K562 (cell line): ENCODE data around the gene COL28A1. TPM values are rescaled to one million over a fixed set of nuclear protein-coding genes. Genes with fewer than 3 reads are reported as not detected.

Source experiments
- ARNT ChIP-seq, 2 experiments: fragments of 450-650 bp; IDR thresholded peaks; 2 replicates each; pipeline ENCODE4 v1.6.1; 2016; ENCODE audit warnings: mild to moderate bottlenecking in 1 of 2
- BRF1 ChIP-seq: IDR thresholded peaks from 3 replicates; pipeline ENCODE4 v1.6.1; 2011; ENCODE audit warnings: borderline replicate concordance, mild to moderate bottlenecking; ENCODE audit not compliant: insufficient read length; ENCODE audit errors: extremely low read depth
- CHD1 ChIP-seq: fragments of 200-600 bp; sonication (generic); IDR thresholded peaks from one replicate; pipeline ENCODE4 v1.6.1; 2012; ENCODE audit warnings: mild to moderate bottlenecking, moderate library complexity, low read length, inconsistent platforms
- CREB3L1 ChIP-seq: fragments of 450-650 bp; IDR thresholded peaks from 2 replicates; pipeline ENCODE4 v1.6.1; 2014; ENCODE audit warnings: low read depth, mild to moderate bottlenecking, moderate library complexity, borderline replicate concordance
- DIDO1 ChIP-seq: fragments of 450-650 bp; IDR thresholded peaks from 2 replicates; pipeline ENCODE4 v1.6.1; 2016; ENCODE audit warnings: low read depth, missing biosample characterization, missing genetic modification characterization
- GATAD2B ChIP-seq: fragments of 450-650 bp; IDR thresholded peaks from 2 replicates; pipeline ENCODE4 v1.6.1; 2017; ENCODE audit warnings: mild to moderate bottlenecking, borderline replicate concordance
- HBP1 ChIP-seq: fragments of 450-650 bp; formaldehyde crosslinking; IDR thresholded peaks from 2 replicates; pipeline ENCODE4 v1.4.0; 2022; ENCODE audit warnings: missing genetic modification characterization
- KLF6 ChIP-seq: fragments of 250-450 bp; sonication (Bioruptor Pico); IDR thresholded peaks from 2 replicates; pipeline ENCODE4 v1.4.0; 2020; ENCODE audit warnings: mild to moderate bottlenecking, moderate library complexity, borderline replicate concordance
- NR2C2 ChIP-seq, 2 experiments: fragments of 200-800 bp in 1 of 2; sonication (Bioruptor generic) in 1 of 2; sonication (generic) in 1 of 2; formaldehyde crosslinking in 1 of 2; IDR thresholded peaks; 2 replicates each; pipeline versions ENCODE4 v1.6.1 to v1.8.0; 2016 to 2022; ENCODE audit warnings: mild to moderate bottlenecking in 1 of 2, missing compliant biosample characterization in 1 of 2, missing genetic modification characterization in 1 of 2, missing genetic modification reagents in 1 of 2
- POLR2B ChIP-seq: fragments of 450-650 bp; IDR thresholded peaks from 2 replicates; pipeline ENCODE4 v1.6.1; 2018; ENCODE audit warnings: low read depth; ENCODE audit not compliant: partially characterized antibody
- RBM14 ChIP-seq: fragments of 200-400 bp; formaldehyde crosslinking; IDR thresholded peaks from 2 replicates; pipeline ENCODE4 v1.6.1; 2018; ENCODE audit warnings: low read depth, mild to moderate bottlenecking, low read length, moderate library complexity, borderline replicate concordance; ENCODE audit not compliant: insufficient read depth
- RFX7 ChIP-seq: fragments of 250-450 bp; sonication (Bioruptor Pico); IDR thresholded peaks from 2 replicates; pipeline ENCODE4 v1.5.1; 2021; ENCODE audit warnings: mild to moderate bottlenecking
- SPI1 ChIP-seq: IDR thresholded peaks from 2 replicates; pipeline ENCODE4 v1.6.1; 2011; ENCODE audit warnings: low read depth, low read length, control low read depth, borderline replicate concordance
- SRSF3 ChIP-seq: fragments of 200-400 bp; formaldehyde crosslinking; IDR thresholded peaks from 2 replicates; pipeline ENCODE4 v1.6.1; 2016; ENCODE audit warnings: mild to moderate bottlenecking, low read length, moderate library complexity; ENCODE audit not compliant: insufficient read depth
- TAF7 ChIP-seq: fragments of 450-650 bp; IDR thresholded peaks from 2 replicates; pipeline ENCODE4 v1.6.1; 2016; ENCODE audit warnings: missing genetic modification characterization, missing compliant biosample characterization
- TAL1 ChIP-seq: fragments of 450-650 bp; IDR thresholded peaks from 2 replicates; pipeline ENCODE4 v1.6.1; 2016; ENCODE audit warnings: mild to moderate bottlenecking
- TBP ChIP-seq: optimal IDR thresholded peaks from 2 replicates; pipeline ENCODE3; 2011; ENCODE audit warnings: low read depth, low read length, improper control_type of control experiment
- XRCC4 ChIP-seq: IDR thresholded peaks from one replicate; pipeline ENCODE4 v1.6.1; 2011; ENCODE audit not compliant: insufficient read depth, insufficient read length; ENCODE audit errors: extremely low read depth
- ZFP30 ChIP-seq: fragments of 250-450 bp; sonication (Bioruptor Pico); IDR thresholded peaks from 2 replicates; pipeline ENCODE4 v1.8.0; 2022; ENCODE audit warnings: moderate library complexity, mild to moderate bottlenecking, inconsistent platforms, borderline replicate concordance
- ZNF174 ChIP-seq: fragments of 250-450 bp; sonication (Bioruptor Pico); IDR thresholded peaks from 2 replicates; pipeline ENCODE4 v1.4.0; 2020; ENCODE audit warnings: mild to moderate bottlenecking
- ZNF395 ChIP-seq: fragments of 200-800 bp; sonication (Bioruptor generic); IDR thresholded peaks from 2 replicates; pipeline ENCODE4 v1.6.1; 2017; ENCODE audit warnings: missing genetic modification characterization, missing compliant biosample characterization
- ZNF507 ChIP-seq: conservative IDR thresholded peaks from 2 replicates; pipeline ENCODE4 v1.6.1; 2017; ENCODE audit warnings: missing genetic modification characterization, missing compliant biosample characterization
- ZNF561 ChIP-seq: fragments of 450-650 bp; formaldehyde crosslinking; conservative IDR thresholded peaks from 2 replicates; pipeline ENCODE4 v1.4.0; 2020; ENCODE audit warnings: mild to moderate bottlenecking, moderate library complexity
- ZNF707 ChIP-seq: fragments of 250-450 bp; sonication (Bioruptor Pico); conservative IDR thresholded peaks from 2 replicates; pipeline ENCODE4 v1.8.0; 2022; ENCODE audit warnings: inconsistent platforms, mild to moderate bottlenecking, moderate library complexity
- ZNF77 ChIP-seq: fragments of 250-450 bp; sonication (Bioruptor Pico); IDR thresholded peaks from 2 replicates; pipeline ENCODE4 v1.5.0; 2020
- polyA plus RNA-seq, 8 experiments: library from polyadenylated mRNA; depleted of rRNA in 4 of 8; stranded (reverse) in 5 of 8; unstranded in 3 of 8; fragments of >200 nt; fragmentation: Nextera tagmentation in 2 of 8; fragmentation: Illumina TruSeq in 1 of 8; extraction: Ambion mirVana in 2 of 8; extraction: Trizol in 1 of 8; gene quantifications; 2 replicates each; pipeline versions ENCODE4 v1.2.1 to v1.2.3, GENCODE V29; 2011 to 2014; ENCODE audit warnings: inconsistent platforms in 1 of 8, missing spikeins in 1 of 8
- total RNA-seq, 7 experiments: library from RNA; depleted of rRNA in 6 of 7; stranded (reverse); fragments of >200 nt in 6 of 7; fragmentation: Illumina TruSeq in 2 of 7; extraction: Trizol in 2 of 7; gene quantifications; 2 replicates each; pipeline versions ENCODE4 v1.2.1 to v1.2.3, GENCODE V29; 2011 to 2021; ENCODE audit warnings: low replicate concordance in 1 of 7

COL28A1 gene
- total and polyA plus RNA-seq, 9 of the 15 experiments (the other 6 are each of a cell fraction or from before 2014, with no cell fraction given), result 0.03 to 0.13 (median 0.05) TPM; not detected in 3

- TF ChIP-seq XRCC4, result no peak
- TF ChIP-seq ZFP30 (CRISPR knock-in tag), result no peak
- peak; percentile 76 for TF ChIP-seq NR2C2 (CRISPR knock-in tag; IDR thresholded peaks at IDR 0.05)
- TF ChIP-seq NR2C2 (tag; IDR thresholded peaks at IDR 0.05), result peak; percentile 92
- no peak for TF ChIP-seq ZNF707
- no peak for TF ChIP-seq ZNF561 (CRISPR knock-in tag)
- no peak for TF ChIP-seq TAL1
- peak; percentile 77 for TF ChIP-seq TBP
- TF ChIP-seq SRSF3, result no peak
- TF ChIP-seq ZNF507 (tag), result no peak
- TF ChIP-seq ZNF174 (CRISPR knock-in tag), result no peak
- TF ChIP-seq ARNT (IDR thresholded peaks at IDR 0.05), result no peak
- TF ChIP-seq CREB3L1, result peak; percentile 62
- TF ChIP-seq TAF7 (tag), result no peak
- no peak for TF ChIP-seq HBP1 (CRISPR knock-in tag)
- no peak for TF ChIP-seq SPI1
- TF ChIP-seq DIDO1 (tag), result no peak
- no peak for TF ChIP-seq CHD1
- no peak for TF ChIP-seq BRF1
- no peak for TF ChIP-seq RFX7 (CRISPR knock-in tag)
- no peak for TF ChIP-seq RBM14
- TF ChIP-seq POLR2B, result no peak
- TF ChIP-seq ZNF395 (CRISPR knock-in tag), result no peak
- no peak for TF ChIP-seq KLF6 (CRISPR knock-in tag)
- peak; percentile 98 for TF ChIP-seq GATAD2B
- TF ChIP-seq ZNF77 (CRISPR knock-in tag), result no peak
Observed at GRCh38 chr7:7566651-7567611, 31.3 kb upstream of the COL28A1 start, which contains the start of gene MIOS (continued).
